ENCODE results near the gene PGM2L1.
"Not testable (repeated sequence)": the region's sequence is repeated elsewhere in the genome, so short reads cannot be mapped to it uniquely, and the experiment has no call there.

The PGM2L1 gene

DNA sequence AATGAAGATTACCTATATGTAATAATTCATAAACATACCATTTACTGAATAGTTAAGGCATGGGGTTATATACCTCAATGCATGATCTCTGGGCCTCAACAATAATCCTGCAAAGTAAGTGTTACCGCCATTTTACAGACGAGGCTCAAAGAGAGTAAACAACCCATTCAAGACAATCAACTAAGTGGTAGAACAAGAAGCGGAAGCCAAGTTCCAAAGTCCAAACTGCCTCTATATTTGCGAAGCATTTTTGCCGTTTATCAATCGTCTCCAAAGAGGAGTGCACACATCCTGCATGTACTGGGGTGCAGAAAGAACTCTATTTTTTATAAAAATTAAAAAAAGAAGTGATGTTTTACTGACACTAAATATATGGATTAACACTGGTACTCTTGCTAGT, 59.3 kb downstream of the PGM2L1 start:
- no peaks in the 10 kb centered on the region for H3K79me2 ChIP-seq (ENCODE audit: insufficient read depth, low read length)
- no peaks in the 10 kb centered on the region for H3K9me3 ChIP-seq (ENCODE audit: insufficient read depth, low read length)
- H2AFZ ChIP-seq (ENCODE audit: low read depth, low read length, severe bottlenecking): no peak overlapping the region
- H3K4me2 ChIP-seq (ENCODE audit: low read depth, low read length, poor library complexity, severe bottlenecking): no peak overlapping the region
- no peaks in the 10 kb centered on the region for H3K9me2 ChIP-seq (replicated peaks; ENCODE audit: insufficient read depth, low read length)
- no peak overlapping the region for H3K9ac ChIP-seq (ENCODE audit: low read length)
- no peak overlapping the region for H3K4me3 ChIP-seq (ENCODE audit: insufficient read depth, low read length, poor library complexity, severe bottlenecking)
- no peak overlapping the region for H3K27ac ChIP-seq (ENCODE audit: low read depth, low read length)
- no peaks in the 10 kb centered on the region for H3K27me3 ChIP-seq (ENCODE audit: low read length)
- TF ChIP-seq, protein P1, sequence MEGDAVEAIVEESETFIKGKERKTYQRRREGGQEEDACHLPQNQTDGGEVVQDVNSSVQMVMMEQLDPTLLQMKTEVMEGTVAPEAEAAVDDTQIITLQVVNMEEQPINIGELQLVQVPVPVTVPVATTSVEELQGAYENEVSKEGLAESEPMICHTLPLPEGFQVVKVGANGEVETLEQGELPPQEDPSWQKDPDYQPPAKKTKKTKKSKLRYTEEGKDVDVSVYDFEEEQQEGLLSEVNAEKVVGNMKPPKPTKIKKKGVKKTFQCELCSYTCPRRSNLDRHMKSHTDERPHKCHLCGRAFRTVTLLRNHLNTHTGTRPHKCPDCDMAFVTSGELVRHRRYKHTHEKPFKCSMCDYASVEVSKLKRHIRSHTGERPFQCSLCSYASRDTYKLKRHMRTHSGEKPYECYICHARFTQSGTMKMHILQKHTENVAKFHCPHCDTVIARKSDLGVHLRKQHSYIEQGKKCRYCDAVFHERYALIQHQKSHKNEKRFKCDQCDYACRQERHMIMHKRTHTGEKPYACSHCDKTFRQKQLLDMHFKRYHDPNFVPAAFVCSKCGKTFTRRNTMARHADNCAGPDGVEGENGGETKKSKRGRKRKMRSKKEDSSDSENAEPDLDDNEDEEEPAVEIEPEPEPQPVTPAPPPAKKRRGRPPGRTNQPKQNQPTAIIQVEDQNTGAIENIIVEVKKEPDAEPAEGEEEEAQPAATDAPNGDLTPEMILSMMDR (IDR thresholded peaks at IDR 0.05; ENCODE audit: insufficient read depth, low read length, poor library complexity, severe bottlenecking): no peak
- TF ChIP-seq EZH2phosphoT487 (conservative IDR thresholded peaks at IDR 0.05; ENCODE audit: low read length): no peak
- no peaks in the 10 kb centered on the region for H3K36me3 ChIP-seq (ENCODE audit: low read length)
- no peaks in the 10 kb centered on the region for H4K20me1 ChIP-seq (ENCODE audit: low read depth, low read length)
- no peaks in the 10 kb centered on the region for H3F3A ChIP-seq (ENCODE audit: insufficient read depth)

- Histone ChIP-seq H3K9me3 (ENCODE audit: insufficient read depth, low read length) (no peaks in the 10 kb centered on the region), H3K36me3 (ENCODE audit: low read length) (no peaks in the 10 kb centered on the region), H3K9me2 (replicated peaks; ENCODE audit: insufficient read depth, low read length) (no peaks in the 10 kb centered on the region), H2AFZ (ENCODE audit: low read depth, low read length, severe bottlenecking) (no peak overlapping the region), H4K20me1 (ENCODE audit: low read depth, low read length) (no peaks in the 10 kb centered on the region), H3K4me3 (ENCODE audit: insufficient read depth, low read length, poor library complexity, severe bottlenecking) (no peak overlapping the region), H3K79me2 (ENCODE audit: insufficient read depth, low read length) (no peaks in the 10 kb centered on the region), H3K27ac (ENCODE audit: low read depth, low read length) (no peak overlapping the region), H3K27me3 (ENCODE audit: low read length) (no peaks in the 10 kb centered on the region), H3K4me2 (ENCODE audit: low read depth, low read length, poor library complexity, severe bottlenecking) (no peak overlapping the region), H3K9ac (ENCODE audit: low read length) (no peak overlapping the region), H3F3A (ENCODE audit: insufficient read depth) (no peaks in the 10 kb centered on the region)
- TF ChIP-seq, protein P1 (IDR thresholded peaks at IDR 0.05; ENCODE audit: insufficient read depth, low read length, poor library complexity, severe bottlenecking): no peak
- TF ChIP-seq EZH2phosphoT487 (conservative IDR thresholded peaks at IDR 0.05; ENCODE audit: low read length): no peak
Measured at GRCh38 chr11:74333193-74333592, 65.0 kb downstream of the PGM2L1 start.

- H2AFZ ChIP-seq (ENCODE audit: low read depth, low read length, severe bottlenecking): no peak overlapping the region
- H3K4me3 ChIP-seq (ENCODE audit: insufficient read depth, low read length, poor library complexity, severe bottlenecking): no peak overlapping the region
- H3K4me2 ChIP-seq (ENCODE audit: low read depth, low read length, poor library complexity, severe bottlenecking): no peak overlapping the region
- no peaks in the 10 kb centered on the region for H4K20me1 ChIP-seq (ENCODE audit: low read depth, low read length)
- H3K27ac ChIP-seq (ENCODE audit: low read depth, low read length): no peak overlapping the region
- no peak overlapping the region for H3K9ac ChIP-seq (ENCODE audit: low read length)
- H3K36me3 ChIP-seq (ENCODE audit: low read length): no peaks in the 10 kb centered on the region
- H3F3A ChIP-seq (ENCODE audit: insufficient read depth): no peaks in the 10 kb centered on the region
- H3K27me3 ChIP-seq (ENCODE audit: low read length): no peaks in the 10 kb centered on the region
- no peaks in the 10 kb centered on the region for H3K79me2 ChIP-seq (ENCODE audit: insufficient read depth, low read length)
- no peak for TF ChIP-seq EZH2phosphoT487 (conservative IDR thresholded peaks at IDR 0.05; ENCODE audit: low read length)
- TF ChIP-seq, protein P1 (IDR thresholded peaks at IDR 0.05; ENCODE audit: insufficient read depth, low read length, poor library complexity, severe bottlenecking): no peak
- no peaks in the 10 kb centered on the region for H3K9me2 ChIP-seq (replicated peaks; ENCODE audit: insufficient read depth, low read length)
- no peaks in the 10 kb centered on the region for H3K9me3 ChIP-seq (ENCODE audit: insufficient read depth, low read length)
Measured at GRCh38 chr11:74332291-74332690, 65.9 kb downstream of the PGM2L1 start.

DNA sequence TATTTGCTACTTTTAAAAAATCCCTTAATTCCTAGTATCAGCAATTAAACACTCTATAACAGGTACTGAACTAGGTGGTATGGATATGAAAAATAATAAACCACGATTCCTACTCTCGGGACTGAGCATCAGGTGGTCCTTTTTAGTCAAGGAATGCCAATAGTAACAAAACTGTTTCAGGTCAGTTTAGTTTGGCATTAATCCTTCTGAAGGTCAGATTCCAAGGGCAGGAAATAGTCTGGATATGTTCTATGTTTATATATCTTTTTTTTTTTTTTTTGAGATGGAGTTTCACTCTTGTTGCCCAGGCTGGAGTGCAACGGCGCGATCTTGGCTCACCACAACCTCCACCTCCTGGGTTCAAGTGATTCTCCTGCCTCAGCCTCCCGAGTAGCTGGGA, 67.2 kb downstream of the PGM2L1 start:
- H3K9ac ChIP-seq (ENCODE audit: low read length); H3K4me3 ChIP-seq (ENCODE audit: insufficient read depth, low read length, poor library complexity, severe bottlenecking); H2AFZ ChIP-seq (ENCODE audit: low read depth, low read length, severe bottlenecking); H3K36me3 ChIP-seq (ENCODE audit: low read length); H3K79me2 ChIP-seq (ENCODE audit: insufficient read depth, low read length); H3K9me3 ChIP-seq (ENCODE audit: insufficient read depth, low read length); H3F3A ChIP-seq (ENCODE audit: insufficient read depth); H3K9me2 ChIP-seq (replicated peaks; ENCODE audit: insufficient read depth, low read length); H3K4me2 ChIP-seq (ENCODE audit: low read depth, low read length, poor library complexity, severe bottlenecking); H3K27me3 ChIP-seq (ENCODE audit: low read length); H3K27ac ChIP-seq (ENCODE audit: low read depth, low read length); H4K20me1 ChIP-seq (ENCODE audit: low read depth, low read length): not testable (repeated sequence)
